Neural cell (in vitro differentiated cells): ENCODE measurements around the gene RFX3.

Experiments
- EP300 ChIP-seq: fragments of 450-650 bp; conservative IDR thresholded peaks from 2 replicates; pipeline ENCODE4 v1.6.1; 2014; ENCODE audit warnings: antibody characterized with exemption, mild to moderate bottlenecking, moderate library complexity; ENCODE audit not compliant: poor library complexity, severe bottlenecking
- EZH2 ChIP-seq: fragments of 200-600, 300-800 bp; shearing (Covaris generic), sonication (generic); IDR thresholded peaks from 2 replicates; pipeline ENCODE4 v1.6.1; 2014; ENCODE audit warnings: antibody characterized with exemption, low read length, borderline replicate concordance, mild to moderate bottlenecking; ENCODE audit not compliant: insufficient read depth, poor library complexity, severe bottlenecking
- RAD21 ChIP-seq: fragments of 450-650 bp; conservative IDR thresholded peaks from 2 replicates; pipeline ENCODE4 v1.6.1; 2014; ENCODE audit warnings: antibody characterized with exemption, mild to moderate bottlenecking, moderate library complexity
- TF ChIP-seq, protein P1 (sequence below): fragments of 450-650 bp; IDR thresholded peaks from 2 replicates; pipeline ENCODE4 v1.5.1; 2014; ENCODE audit warnings: antibody characterized with exemption, mild to moderate bottlenecking, moderate library complexity; ENCODE audit not compliant: poor library complexity, severe bottlenecking
- TF ChIP-seq, protein P2 (sequence below): IDR thresholded peaks from 2 replicates; pipeline ENCODE4 v1.6.1; 2012; ENCODE audit warnings: borderline replicate concordance

DNA sequence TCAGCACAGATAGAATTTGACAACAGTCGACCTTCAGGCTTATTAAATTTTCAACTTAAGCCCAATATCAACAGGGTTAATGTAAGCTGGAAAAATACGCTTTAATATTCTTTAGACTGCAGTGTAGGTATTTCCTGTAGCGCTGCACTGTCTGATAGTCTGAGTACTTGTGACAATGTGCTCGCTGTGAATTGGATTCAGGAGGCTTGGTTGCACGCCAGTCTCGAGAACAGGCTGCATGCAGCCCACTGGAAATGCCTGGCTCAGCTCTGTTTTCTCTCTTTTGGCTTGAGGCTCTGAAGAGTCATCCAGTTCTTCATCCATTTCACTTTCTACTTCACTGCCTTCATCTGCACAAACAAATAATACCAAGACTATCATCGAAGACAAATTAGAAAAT lies 300.9 kb downstream of the RFX3 start:
- TF ChIP-seq EZH2 (no peak), EP300 (no peak), RAD21 (no peak)
- TF ChIP-seq, protein P1, sequence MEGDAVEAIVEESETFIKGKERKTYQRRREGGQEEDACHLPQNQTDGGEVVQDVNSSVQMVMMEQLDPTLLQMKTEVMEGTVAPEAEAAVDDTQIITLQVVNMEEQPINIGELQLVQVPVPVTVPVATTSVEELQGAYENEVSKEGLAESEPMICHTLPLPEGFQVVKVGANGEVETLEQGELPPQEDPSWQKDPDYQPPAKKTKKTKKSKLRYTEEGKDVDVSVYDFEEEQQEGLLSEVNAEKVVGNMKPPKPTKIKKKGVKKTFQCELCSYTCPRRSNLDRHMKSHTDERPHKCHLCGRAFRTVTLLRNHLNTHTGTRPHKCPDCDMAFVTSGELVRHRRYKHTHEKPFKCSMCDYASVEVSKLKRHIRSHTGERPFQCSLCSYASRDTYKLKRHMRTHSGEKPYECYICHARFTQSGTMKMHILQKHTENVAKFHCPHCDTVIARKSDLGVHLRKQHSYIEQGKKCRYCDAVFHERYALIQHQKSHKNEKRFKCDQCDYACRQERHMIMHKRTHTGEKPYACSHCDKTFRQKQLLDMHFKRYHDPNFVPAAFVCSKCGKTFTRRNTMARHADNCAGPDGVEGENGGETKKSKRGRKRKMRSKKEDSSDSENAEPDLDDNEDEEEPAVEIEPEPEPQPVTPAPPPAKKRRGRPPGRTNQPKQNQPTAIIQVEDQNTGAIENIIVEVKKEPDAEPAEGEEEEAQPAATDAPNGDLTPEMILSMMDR = no peak
- TF ChIP-seq, protein P2, sequence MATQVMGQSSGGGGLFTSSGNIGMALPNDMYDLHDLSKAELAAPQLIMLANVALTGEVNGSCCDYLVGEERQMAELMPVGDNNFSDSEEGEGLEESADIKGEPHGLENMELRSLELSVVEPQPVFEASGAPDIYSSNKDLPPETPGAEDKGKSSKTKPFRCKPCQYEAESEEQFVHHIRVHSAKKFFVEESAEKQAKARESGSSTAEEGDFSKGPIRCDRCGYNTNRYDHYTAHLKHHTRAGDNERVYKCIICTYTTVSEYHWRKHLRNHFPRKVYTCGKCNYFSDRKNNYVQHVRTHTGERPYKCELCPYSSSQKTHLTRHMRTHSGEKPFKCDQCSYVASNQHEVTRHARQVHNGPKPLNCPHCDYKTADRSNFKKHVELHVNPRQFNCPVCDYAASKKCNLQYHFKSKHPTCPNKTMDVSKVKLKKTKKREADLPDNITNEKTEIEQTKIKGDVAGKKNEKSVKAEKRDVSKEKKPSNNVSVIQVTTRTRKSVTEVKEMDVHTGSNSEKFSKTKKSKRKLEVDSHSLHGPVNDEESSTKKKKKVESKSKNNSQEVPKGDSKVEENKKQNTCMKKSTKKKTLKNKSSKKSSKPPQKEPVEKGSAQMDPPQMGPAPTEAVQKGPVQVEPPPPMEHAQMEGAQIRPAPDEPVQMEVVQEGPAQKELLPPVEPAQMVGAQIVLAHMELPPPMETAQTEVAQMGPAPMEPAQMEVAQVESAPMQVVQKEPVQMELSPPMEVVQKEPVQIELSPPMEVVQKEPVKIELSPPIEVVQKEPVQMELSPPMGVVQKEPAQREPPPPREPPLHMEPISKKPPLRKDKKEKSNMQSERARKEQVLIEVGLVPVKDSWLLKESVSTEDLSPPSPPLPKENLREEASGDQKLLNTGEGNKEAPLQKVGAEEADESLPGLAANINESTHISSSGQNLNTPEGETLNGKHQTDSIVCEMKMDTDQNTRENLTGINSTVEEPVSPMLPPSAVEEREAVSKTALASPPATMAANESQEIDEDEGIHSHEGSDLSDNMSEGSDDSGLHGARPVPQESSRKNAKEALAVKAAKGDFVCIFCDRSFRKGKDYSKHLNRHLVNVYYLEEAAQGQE = no peak
